Prostate gland (tissue), 2 donors: Measurements from ENCODE around the gene TBL1X. TPM values are rescaled to one million over a fixed set of nuclear protein-coding genes. Genes with fewer than 3 reads are reported as not detected.

Experiments
- DNase-seq: peaks from one replicate; pipeline ENCODE4 v3.0.0-alpha.2; 2019; ENCODE audit warnings: low spot score
- H3K27ac ChIP-seq, 2 donors: fragments of 200-600 bp; sonication (generic); 2 replicates each; pipeline ENCODE4 v1.5.1; 2017 to 2019
- H3K27me3 ChIP-seq: fragments of 200-600 bp; sonication (generic); replicated peaks from 2 replicates; pipeline ENCODE4 v1.5.1; 2019; ENCODE audit not compliant: insufficient read depth
- H3K36me3 ChIP-seq, 2 donors: fragments of 200-600 bp; sonication (generic); 1 replicate in 1 of 2; 2 replicates in 1 of 2; pipeline versions ENCODE4 v1.5.1 to v1.8.1; 2017 to 2019
- H3K4me1 ChIP-seq: fragments of 200-600 bp; sonication (generic); replicated peaks from 2 replicates; pipeline ENCODE4 v1.5.1; 2019
- H3K4me3 ChIP-seq, 2 donors: fragments of 200-600 bp; sonication (generic); 2 replicates each; pipeline ENCODE4 v1.5.1; 2017 to 2019
- H3K9me3 ChIP-seq: fragments of 200-600 bp; sonication (generic); 2 replicates; pipeline ENCODE4 v1.5.1; 2017
- POLR2A ChIP-seq: fragments of 450-650 bp; IDR thresholded peaks from one replicate; pipeline ENCODE4 v1.6.1; 2016; ENCODE audit warnings: antibody characterized with exemption, mild to moderate bottlenecking
- POLR2AphosphoS5 ChIP-seq: sonication (generic); formaldehyde crosslinking; IDR thresholded peaks from one replicate; pipeline ENCODE4 v1.6.1; 2017; ENCODE audit warnings: antibody characterized with exemption
- WGBS: methylation state at CpG from one replicate; pipeline ENCODE4 v1.1.5; 2018; 5-methylcytosine and 5-hydroxymethylcytosine counted together
- intact Hi-C: fragments of 100-400 bp; cut with DNase I; formaldehyde crosslinking; loops from one replicate; pipeline ENCODE4 v1.14.2; 2022
- total RNA-seq, 2 donors: library from RNA; depleted of rRNA; stranded (reverse); fragments of >200 nt; gene quantifications; one replicate each; pipeline ENCODE4 v1.1.0, GENCODE V29; 2016
- TF ChIP-seq, protein P1 (sequence below), 4 experiments: fragments of 200-600 bp in 2 of 4; fragments of 450-650 bp in 2 of 4; sonication (generic) in 2 of 4; IDR thresholded peaks; 1 replicate in 3 of 4; 2 replicates in 1 of 4; pipeline ENCODE4 v1.5.1; 2016 to 2019; ENCODE audit warnings: antibody characterized with exemption in 4 of 4, mild to moderate bottlenecking in 2 of 4, moderate library complexity in 2 of 4

The TBL1X gene
- total RNA-seq, 2 donors from 2014 or later = 23.2 to 76.9 TPM

DNA sequence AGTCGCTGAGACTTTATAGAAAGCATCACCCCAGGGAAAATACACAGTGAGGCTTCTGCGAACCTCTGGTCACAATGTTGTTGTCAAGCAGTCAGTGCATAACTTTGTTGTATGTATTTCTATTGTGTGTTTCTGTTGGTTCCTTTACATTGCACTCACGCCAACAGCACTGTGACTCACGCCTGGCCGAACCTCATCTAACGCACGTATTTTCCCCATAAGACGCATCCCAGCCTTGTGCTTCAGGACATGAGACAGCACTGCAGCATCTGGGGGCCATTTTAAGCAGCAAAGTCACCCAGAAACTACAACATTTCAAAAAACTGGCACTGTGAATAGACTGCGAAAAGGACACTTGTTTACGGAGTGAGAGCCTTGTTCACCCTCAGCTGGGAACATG, 30.6 kb downstream of the TBL1X start:
- Histone ChIP-seq H3K4me3 (no peak overlapping the region), H3K27ac (no peak overlapping the region), H3K9me3 (no peaks in the 10 kb centered on the region), H3K27me3 (no peaks in the 10 kb centered on the region), H3K4me1 (no peaks in the 10 kb centered on the region), H3K36me3 (no peaks in the 10 kb centered on the region)
- no peak for DNase-seq
- intact Hi-C loops = no loop called here
- TF ChIP-seq POLR2A (no peak), POLR2AphosphoS5 (no peak)
- TF ChIP-seq, protein P1, sequence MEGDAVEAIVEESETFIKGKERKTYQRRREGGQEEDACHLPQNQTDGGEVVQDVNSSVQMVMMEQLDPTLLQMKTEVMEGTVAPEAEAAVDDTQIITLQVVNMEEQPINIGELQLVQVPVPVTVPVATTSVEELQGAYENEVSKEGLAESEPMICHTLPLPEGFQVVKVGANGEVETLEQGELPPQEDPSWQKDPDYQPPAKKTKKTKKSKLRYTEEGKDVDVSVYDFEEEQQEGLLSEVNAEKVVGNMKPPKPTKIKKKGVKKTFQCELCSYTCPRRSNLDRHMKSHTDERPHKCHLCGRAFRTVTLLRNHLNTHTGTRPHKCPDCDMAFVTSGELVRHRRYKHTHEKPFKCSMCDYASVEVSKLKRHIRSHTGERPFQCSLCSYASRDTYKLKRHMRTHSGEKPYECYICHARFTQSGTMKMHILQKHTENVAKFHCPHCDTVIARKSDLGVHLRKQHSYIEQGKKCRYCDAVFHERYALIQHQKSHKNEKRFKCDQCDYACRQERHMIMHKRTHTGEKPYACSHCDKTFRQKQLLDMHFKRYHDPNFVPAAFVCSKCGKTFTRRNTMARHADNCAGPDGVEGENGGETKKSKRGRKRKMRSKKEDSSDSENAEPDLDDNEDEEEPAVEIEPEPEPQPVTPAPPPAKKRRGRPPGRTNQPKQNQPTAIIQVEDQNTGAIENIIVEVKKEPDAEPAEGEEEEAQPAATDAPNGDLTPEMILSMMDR (IDR thresholded peaks at IDR 0.05) = no peak
- 72% methylated on average over 10 of the region's 10 CpGs for WGBS

DNA sequence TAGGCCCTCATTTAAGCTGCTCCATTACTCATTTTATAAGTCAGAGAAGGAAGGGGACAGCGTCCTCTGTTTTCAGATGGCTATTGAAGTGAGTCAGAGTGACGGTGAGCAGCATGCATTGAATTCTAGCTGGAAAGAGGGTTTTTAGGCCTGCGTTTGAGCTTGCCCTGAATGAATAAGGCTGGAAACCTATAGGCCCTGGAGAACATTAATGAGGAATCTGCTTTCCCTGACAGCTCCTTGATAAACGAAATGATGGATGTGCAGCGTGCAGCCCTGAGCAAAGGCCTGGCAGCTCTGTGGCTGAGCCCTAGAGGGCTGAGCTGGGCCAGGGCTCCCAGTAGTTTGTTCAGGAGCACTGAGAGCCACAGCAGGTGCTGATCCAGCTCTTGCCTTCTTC, 33.4 kb downstream of the TBL1X start:
- H3K27me3 ChIP-seq = no peaks in the 10 kb centered on the region
- 71% methylated on average over 5 of the region's 5 CpGs for WGBS
- intact Hi-C loops = no loop called here
- H3K4me1 ChIP-seq = no peaks in the 10 kb centered on the region
- no peak overlapping the region for H3K27ac ChIP-seq
- no peaks in the 10 kb centered on the region for H3K9me3 ChIP-seq
- DNase-seq = no peak
- TF ChIP-seq, protein P1 (IDR thresholded peaks at IDR 0.05) = no peak
- TF ChIP-seq POLR2A (no peak), POLR2AphosphoS5 (no peak)
- H3K36me3 ChIP-seq = no peaks in the 10 kb centered on the region
- no peak overlapping the region for H3K4me3 ChIP-seq

DNA sequence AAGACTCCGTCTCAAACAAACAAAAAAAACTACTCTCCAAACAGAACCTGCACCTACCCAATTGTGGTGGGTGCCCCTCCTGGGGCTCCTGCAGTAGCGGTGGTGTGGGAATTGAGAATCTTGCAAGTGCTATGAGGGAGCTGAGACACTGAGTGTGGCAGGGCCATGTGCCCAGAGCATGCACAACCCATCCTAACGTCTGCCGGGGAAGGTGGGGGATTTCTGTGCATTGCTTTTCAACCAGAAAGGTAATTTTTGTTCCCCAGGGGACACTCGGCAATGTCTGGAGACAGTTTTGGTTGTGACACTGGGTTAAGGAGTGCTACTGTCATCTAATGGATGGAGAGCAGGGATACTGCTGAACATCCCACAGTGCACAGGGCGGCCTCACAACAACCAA, 35.7 kb downstream of the TBL1X start:
- Histone ChIP-seq H3K4me1 (no peaks in the 10 kb centered on the region), H3K9me3 (no peaks in the 10 kb centered on the region), H3K4me3 (no peak overlapping the region), H3K36me3 (no peaks in the 10 kb centered on the region), H3K27me3 (no peaks in the 10 kb centered on the region), H3K27ac (no peak overlapping the region)
- DNase-seq = no peak
- 83% methylated on average over 5 of the region's 6 CpGs for WGBS
- TF ChIP-seq, protein P1 (IDR thresholded peaks at IDR 0.05) = no peak
- no peak for TF ChIP-seq POLR2AphosphoS5
- no peak for TF ChIP-seq POLR2A
- intact Hi-C loops = no loop called here

DNA sequence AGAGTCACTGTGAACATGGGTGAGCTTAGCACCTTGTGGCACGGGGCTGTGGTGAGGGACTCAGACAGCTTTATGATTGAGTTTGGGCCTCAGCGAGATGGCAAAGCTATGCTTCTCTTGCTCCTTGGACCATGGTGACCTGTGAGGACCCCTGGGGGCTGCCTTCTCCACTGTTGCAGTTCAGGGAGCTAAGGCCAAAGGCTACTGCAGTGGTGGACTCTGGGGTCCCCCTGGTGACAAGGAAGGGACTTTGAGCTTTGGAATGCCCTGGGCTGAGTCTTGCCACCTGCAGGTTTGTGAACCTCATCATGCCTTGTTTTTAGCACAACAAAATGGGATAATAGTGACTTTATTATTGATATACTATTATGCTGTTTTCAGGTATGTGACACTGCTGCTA, 36.5 kb downstream of the TBL1X start:
- intact Hi-C loops = no loop called here
- TF ChIP-seq POLR2AphosphoS5 (no peak), POLR2A (no peak)
- TF ChIP-seq, protein P1 (IDR thresholded peaks at IDR 0.05) = no peak
- H3K27me3 ChIP-seq = no peaks in the 10 kb centered on the region
- no peaks in the 10 kb centered on the region for H3K4me1 ChIP-seq
- WGBS = 92% methylated on average over 2 of the region's 2 CpGs
- H3K27ac ChIP-seq = no peak overlapping the region
- H3K9me3 ChIP-seq = no peaks in the 10 kb centered on the region
- DNase-seq = no peak
- H3K36me3 ChIP-seq = no peaks in the 10 kb centered on the region
- H3K4me3 ChIP-seq = no peak overlapping the region

DNA sequence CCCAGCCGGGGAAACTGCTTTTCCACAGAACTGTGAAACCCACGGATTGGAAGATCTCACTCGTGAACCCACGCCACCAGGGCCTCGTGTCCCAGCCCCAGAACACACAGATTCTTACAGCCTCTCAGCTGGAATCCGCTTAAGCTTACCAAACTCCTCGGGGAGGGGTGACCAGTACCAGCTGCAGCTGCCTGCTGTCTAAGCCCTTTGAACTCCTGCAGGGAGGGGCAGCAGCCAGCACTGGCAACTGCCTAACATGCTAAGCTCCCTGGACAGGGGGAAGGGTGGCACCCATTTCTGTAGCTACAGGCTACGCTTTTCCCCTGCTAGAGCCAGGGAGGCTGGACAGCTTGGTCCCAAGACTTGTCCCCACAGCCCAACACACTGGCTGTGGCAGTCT, 38.4 kb downstream of the TBL1X start:
- H3K9me3 ChIP-seq = no peaks in the 10 kb centered on the region
- 97% methylated on average over 5 of the region's 8 CpGs for WGBS
- H3K36me3 ChIP-seq = no peaks in the 10 kb centered on the region
- no peak overlapping the region for H3K4me3 ChIP-seq
- H3K4me1 ChIP-seq = no peaks in the 10 kb centered on the region
- no peak overlapping the region for H3K27ac ChIP-seq
- TF ChIP-seq, protein P1 (IDR thresholded peaks at IDR 0.05) = no peak
- TF ChIP-seq POLR2AphosphoS5 = no peak
- no peak for TF ChIP-seq POLR2A
- no peak for DNase-seq
- intact Hi-C loops = no loop called here
- H3K27me3 ChIP-seq = no peaks in the 10 kb centered on the region
